ENCODE data around the gene CEMIP. TPM values are rescaled to one million over a fixed set of nuclear protein-coding genes. Genes with fewer than 3 reads are reported as not detected.

Gene CEMIP
- total and polyA plus RNA-seq, 11 donors, result 0.04 to 9.6 (median 0.19) TPM

- ATAC-seq, result peak in 1 of 4 donors; percentile 16
- Histone ChIP-seq H3K4me3 (no peak overlapping the region), H3K27ac (peak overlapping the region in 4 of 12 donors; percentile 24 to 79 (median 62)), H3K4me1 (peaks cover 0 to 25% (median 8%) of the 10 kb centered on the region in 12 donors), H3K9me3 (no peaks in the 10 kb centered on the region), H3K27me3 (no peaks in the 10 kb centered on the region), H3K36me3 (peaks cover 0 to 8% (median 0%) of the 10 kb centered on the region in 9 donors)
- intact Hi-C loops (cut with DNase I), result no loop called here
- no peak for TF ChIP-seq POLR2A (IDR thresholded peaks at IDR 0.05)
- TF ChIP-seq, protein P1, sequence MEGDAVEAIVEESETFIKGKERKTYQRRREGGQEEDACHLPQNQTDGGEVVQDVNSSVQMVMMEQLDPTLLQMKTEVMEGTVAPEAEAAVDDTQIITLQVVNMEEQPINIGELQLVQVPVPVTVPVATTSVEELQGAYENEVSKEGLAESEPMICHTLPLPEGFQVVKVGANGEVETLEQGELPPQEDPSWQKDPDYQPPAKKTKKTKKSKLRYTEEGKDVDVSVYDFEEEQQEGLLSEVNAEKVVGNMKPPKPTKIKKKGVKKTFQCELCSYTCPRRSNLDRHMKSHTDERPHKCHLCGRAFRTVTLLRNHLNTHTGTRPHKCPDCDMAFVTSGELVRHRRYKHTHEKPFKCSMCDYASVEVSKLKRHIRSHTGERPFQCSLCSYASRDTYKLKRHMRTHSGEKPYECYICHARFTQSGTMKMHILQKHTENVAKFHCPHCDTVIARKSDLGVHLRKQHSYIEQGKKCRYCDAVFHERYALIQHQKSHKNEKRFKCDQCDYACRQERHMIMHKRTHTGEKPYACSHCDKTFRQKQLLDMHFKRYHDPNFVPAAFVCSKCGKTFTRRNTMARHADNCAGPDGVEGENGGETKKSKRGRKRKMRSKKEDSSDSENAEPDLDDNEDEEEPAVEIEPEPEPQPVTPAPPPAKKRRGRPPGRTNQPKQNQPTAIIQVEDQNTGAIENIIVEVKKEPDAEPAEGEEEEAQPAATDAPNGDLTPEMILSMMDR (IDR thresholded peaks at IDR 0.05), result no peak
- 72 to 84% (median 79%) methylated on average over 5 of the region's 5 CpGs for WGBS, 4 donors
- no peak for DNase-seq
These were observed 153.3 kb downstream of the CEMIP start for GRCh38 chr15:80932513-80932815.

DNA sequence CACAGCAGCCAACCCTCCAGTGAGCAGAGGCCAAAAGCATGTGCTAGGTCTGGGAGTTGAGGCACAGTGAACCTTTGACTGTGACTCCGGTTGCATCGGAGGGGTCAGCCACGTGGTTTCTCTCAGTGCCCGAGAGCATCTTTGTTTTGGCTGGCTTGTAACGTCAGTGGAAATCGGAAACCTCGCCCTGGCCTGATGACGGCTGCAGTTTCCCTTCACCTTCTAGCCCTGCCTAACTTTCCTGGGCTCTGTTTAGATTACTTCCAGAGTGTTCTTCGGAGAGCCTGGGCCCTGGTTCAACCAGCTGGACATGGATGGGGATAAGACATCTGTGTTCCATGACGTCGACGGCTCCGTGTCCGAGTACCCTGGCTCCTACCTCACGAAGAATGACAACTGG, 153.8 kb downstream of the CEMIP start:
- TF ChIP-seq, protein P1 (IDR thresholded peaks at IDR 0.05), result no peak
- TF ChIP-seq POLR2A (IDR thresholded peaks at IDR 0.05), result no peak
- no peak overlapping the region for H3K4me3 ChIP-seq
- ATAC-seq, result peak; percentile 72 to 89 (median 79)
- WGBS, 4 donors, result 46 to 70% (median 59%) methylated on average over 14 to 15 of the region's 15 CpGs
- no peaks in the 10 kb centered on the region for H3K27me3 ChIP-seq
- H3K36me3 ChIP-seq, result peaks cover 0 to 12% (median 0%) of the 10 kb centered on the region in 9 donors
- peak in 4 of 5 donors; percentile 54 to 71 (median 64) for DNase-seq
- H3K9me3 ChIP-seq, result no peaks in the 10 kb centered on the region
- H3K27ac ChIP-seq, result peak overlapping the region in 6 of 12 donors; percentile 13 to 79 (median 46)
- H3K4me1 ChIP-seq, result peaks cover 0 to 25% (median 8%) of the 10 kb centered on the region in 12 donors
- intact Hi-C loops (cut with DNase I), result no loop called here

DNA sequence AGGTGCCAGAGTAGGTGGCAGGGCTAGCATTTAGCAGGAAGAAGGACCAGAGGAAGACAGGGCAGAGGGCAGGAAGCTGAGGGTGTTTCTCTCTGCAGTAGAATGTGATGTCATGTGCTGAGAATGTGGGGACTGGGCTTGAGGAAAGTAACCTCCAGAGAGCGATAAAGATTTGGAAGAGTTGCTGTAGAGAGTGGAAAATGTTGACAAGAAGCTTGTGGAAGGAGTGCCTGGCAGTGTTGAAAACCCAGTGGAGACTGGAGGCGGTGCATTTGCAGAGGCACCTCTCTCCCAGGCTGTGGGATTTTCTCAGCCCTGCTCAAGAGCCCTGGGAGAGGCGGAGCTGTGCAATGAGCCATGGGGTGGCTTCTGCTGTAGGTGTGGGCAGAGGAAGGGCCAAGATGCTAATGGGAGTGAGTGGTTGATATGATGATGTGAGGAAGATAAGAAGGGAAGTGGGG, 155.6 kb downstream of the CEMIP start:
- no peaks in the 10 kb centered on the region for H3K27me3 ChIP-seq
- H3K36me3 ChIP-seq, result peaks cover 0 to 12% (median 0%) of the 10 kb centered on the region in 9 donors
- peak overlapping the region in 3 of 12 donors; percentile 16 to 79 (median 37) for H3K27ac ChIP-seq
- 66 to 79% (median 73%) methylated on average over 3 of the region's 3 CpGs for WGBS, 4 donors
- intact Hi-C loops (cut with DNase I), result no loop called here
- no peaks in the 10 kb centered on the region for H3K9me3 ChIP-seq
- ATAC-seq (peak in 3 of 4 donors; percentile 56 to 61 (median 57)), DNase-seq (peak in 1 of 5 donors; percentile 36)
- H3K4me3 ChIP-seq, result no peak overlapping the region
- peaks cover 0 to 25% (median 8%) of the 10 kb centered on the region in 12 donors for H3K4me1 ChIP-seq
- no peak for TF ChIP-seq POLR2A (IDR thresholded peaks at IDR 0.05)
- TF ChIP-seq, protein P1 (IDR thresholded peaks at IDR 0.05), result peak in 1 of 12 donors; percentile 8

DNA sequence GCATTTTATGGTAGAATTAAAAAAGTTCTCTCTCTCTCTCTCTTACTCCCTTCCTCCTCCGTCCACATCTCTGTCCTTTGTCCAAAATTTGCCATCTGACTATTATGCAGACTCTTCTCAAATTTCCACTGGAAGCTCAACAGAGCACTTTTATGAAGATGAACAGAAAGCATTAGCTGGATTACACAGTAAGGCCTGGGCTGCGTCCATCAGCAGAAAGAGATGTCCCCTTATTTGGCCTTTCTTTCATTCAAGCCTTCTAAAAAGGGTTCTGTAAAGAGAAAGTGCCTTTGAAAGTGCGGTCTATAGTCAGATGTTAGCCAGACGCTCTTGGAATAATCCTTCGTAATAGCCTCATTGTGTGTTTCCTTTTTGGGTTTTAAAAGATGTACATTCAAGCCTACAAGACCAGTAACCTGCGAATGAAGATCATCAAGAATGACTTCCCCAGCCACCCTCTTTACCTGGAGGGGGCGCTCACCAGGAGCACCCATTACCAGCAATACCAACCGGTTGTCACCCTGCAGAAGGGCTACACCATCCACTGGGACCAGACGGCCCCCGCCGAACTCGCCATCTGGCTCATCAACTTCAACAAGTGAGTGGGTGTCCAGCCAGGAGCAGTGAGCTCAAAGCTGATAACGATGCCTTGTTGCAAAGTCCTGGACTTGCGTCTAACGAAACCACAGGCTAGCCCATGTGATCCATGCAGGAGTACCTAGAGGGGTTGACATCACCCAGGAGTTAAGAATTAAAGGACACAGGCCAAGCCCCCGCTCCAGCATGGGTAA, 157.3 kb downstream of the CEMIP start:
- DNase-seq, result no peak
- no peak overlapping the region for H3K4me3 ChIP-seq
- peaks cover 0 to 25% (median 8%) of the 10 kb centered on the region in 12 donors for H3K4me1 ChIP-seq
- H3K9me3 ChIP-seq, result no peaks in the 10 kb centered on the region
- H3K27me3 ChIP-seq, result no peaks in the 10 kb centered on the region
- 85 to 90% (median 87%) methylated on average over 16 of the region's 16 CpGs for WGBS, 4 donors
- intact Hi-C loops (cut with DNase I), result no loop called here
- no peak for ATAC-seq
- TF ChIP-seq, protein P1 (IDR thresholded peaks at IDR 0.05), result no peak
- TF ChIP-seq POLR2A (IDR thresholded peaks at IDR 0.05), result no peak
- H3K27ac ChIP-seq, result peak overlapping the region in 1 of 12 donors; percentile 79
- peaks cover 0 to 18% (median 13%) of the 10 kb centered on the region in 9 donors for H3K36me3 ChIP-seq
